GM12865 (cell line): Measurements from ENCODE around the gene EFHC2.

Source experiments
- DNase-seq: peaks from one replicate; pipeline ENCODE4 v3.0.0; 2010; ENCODE audit warnings: low read depth
- H3K4me3 ChIP-seq: 2 replicates; pipeline ENCODE4 v1.5.1; 2011; ENCODE audit warnings: mild to moderate bottlenecking, low read depth, low read length, control low read depth
- TF ChIP-seq, protein P1 (sequence below): IDR thresholded peaks from 2 replicates; pipeline ENCODE4 v1.5.1; 2011; ENCODE audit warnings: low read length, control low read depth, low read depth, inconsistent platforms; ENCODE audit not compliant: insufficient read depth; ENCODE audit errors: missing control alignments

The EFHC2 gene

DNA sequence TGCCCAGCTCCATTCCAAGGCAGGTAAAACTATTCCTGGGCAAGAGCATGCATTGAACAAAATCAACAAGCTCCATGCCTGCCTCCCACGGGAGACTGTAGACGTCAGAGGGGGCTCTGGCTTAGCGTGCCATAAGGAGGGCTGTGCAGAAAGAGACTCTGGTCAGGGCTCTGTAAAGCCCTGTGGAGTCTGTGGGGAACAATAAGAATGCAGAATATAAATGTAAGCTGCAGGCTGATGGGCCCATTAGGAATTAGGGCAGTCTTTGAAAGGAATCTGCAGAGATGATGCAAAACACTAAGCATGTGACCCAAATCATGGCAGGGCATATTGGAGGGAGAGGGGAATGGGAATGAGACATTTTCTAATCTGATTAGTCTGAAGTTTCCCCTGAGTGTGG lies 170.3 kb downstream of the EFHC2 start:
- no peak for DNase-seq
- no peak overlapping the region for H3K4me3 ChIP-seq
- TF ChIP-seq, protein P1, sequence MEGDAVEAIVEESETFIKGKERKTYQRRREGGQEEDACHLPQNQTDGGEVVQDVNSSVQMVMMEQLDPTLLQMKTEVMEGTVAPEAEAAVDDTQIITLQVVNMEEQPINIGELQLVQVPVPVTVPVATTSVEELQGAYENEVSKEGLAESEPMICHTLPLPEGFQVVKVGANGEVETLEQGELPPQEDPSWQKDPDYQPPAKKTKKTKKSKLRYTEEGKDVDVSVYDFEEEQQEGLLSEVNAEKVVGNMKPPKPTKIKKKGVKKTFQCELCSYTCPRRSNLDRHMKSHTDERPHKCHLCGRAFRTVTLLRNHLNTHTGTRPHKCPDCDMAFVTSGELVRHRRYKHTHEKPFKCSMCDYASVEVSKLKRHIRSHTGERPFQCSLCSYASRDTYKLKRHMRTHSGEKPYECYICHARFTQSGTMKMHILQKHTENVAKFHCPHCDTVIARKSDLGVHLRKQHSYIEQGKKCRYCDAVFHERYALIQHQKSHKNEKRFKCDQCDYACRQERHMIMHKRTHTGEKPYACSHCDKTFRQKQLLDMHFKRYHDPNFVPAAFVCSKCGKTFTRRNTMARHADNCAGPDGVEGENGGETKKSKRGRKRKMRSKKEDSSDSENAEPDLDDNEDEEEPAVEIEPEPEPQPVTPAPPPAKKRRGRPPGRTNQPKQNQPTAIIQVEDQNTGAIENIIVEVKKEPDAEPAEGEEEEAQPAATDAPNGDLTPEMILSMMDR, result no peak

DNA sequence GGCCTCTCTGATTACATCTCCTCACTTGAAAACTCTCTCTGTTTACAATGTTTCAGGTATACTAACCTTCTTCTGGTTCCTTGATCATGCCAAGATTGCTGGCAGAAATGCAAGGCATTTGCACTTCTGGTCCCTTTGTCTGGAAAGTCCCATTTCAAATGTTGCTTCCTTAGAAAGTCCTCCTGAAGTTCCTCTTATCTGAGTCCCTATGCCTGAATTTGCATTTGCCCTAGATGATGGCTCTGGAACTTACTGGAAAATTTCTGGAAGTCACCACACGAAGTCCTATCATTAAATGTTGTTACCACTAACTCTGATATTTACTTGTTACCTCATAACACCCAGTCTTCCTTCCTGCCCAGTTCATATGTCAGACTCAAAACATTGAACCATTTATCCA lies 176.4 kb downstream of the EFHC2 start:
- DNase-seq, result no peak

GRCh38 chrX:44162964-44163475 lies 180.5 kb downstream of the EFHC2 start:
- DNase-seq, result no peak
- TF ChIP-seq, protein P1, result no peak
- no peak overlapping the region for H3K4me3 ChIP-seq

More for the DNA sequence above, 176.4 kb downstream of the EFHC2 start:
- TF ChIP-seq, protein P1, result no peak
- no peak overlapping the region for H3K4me3 ChIP-seq

DNA sequence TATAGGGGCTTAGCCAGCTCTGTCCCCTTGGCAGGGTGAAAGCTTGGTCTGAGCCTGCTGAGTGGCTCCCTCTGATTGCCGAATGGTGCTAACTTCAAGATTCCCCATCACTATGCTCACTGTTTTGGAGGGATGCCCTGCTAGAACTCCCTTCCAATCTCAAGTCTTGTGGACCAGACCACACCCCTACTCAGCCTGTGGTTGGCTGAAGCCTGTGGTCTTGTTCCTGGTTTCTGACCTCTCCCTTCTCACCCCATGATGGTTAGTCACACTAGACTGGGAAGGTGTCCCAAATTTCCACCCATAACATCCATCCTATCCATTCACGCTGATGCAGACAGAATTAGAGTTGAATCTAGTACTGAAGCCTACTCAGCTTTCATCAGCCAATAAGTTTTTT lies 185.6 kb downstream of the EFHC2 start:
- TF ChIP-seq, protein P1, result no peak
- H3K4me3 ChIP-seq, result no peak overlapping the region
- DNase-seq, result no peak

DNA sequence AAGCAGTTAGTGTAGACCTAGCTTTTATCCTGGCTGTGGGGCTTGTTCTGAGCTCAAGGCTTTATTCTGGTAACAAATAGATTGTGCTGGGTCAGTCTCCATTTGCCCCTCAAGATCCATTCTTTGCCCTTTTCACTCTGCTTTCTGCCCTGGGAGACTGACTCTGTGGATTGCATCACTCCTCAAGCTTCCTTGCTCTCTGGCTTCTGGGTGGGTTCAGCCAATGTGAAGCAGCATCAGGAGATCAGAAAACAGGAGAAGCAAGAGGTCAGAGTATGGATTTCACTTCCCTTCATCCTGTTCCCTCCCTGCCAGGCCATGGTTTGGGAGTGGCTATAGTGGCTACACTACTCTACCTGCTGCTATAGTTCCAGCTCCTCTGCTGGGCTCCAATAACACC lies 186.2 kb downstream of the EFHC2 start:
- DNase-seq, result no peak
- no peak overlapping the region for H3K4me3 ChIP-seq
- TF ChIP-seq, protein P1, result no peak

GRCh38 chrX:44156726-44157125 lies 186.7 kb downstream of the EFHC2 start:
- DNase-seq, result no peak
- H3K4me3 ChIP-seq, result no peak overlapping the region
- TF ChIP-seq, protein P1, result no peak

DNA sequence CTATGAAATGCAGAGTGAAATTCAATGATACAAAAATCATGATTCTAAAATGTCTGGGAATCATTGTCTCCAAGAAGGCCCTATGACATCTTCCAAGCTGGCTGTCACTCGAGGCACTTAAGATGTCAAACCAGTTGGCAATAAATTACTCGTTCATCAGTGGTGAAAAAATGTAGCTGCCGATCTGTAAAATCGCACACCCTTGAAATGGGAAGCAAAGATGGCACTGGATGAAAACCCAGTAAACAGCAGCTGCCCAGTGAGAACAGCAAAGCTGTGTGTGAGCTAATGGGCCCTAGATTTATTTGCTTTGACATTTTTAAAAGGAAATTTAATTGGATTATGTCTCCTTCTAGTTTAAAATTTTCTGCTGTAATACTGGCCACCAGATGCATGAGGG lies 188.3 kb downstream of the EFHC2 start:
- TF ChIP-seq, protein P1, result no peak
- H3K4me3 ChIP-seq, result no peak overlapping the region
- no peak for DNase-seq
